Stimulated activated CD8-positive, alpha-beta memory T cell treated with anti-CD3 and anti-CD28 coated beads, Interleukin-15, amount 100 ng/mL, for 24 hours (primary cell): ENCODE measurements around the gene ABCG8.

Experiments used
- DNase-seq: peaks from one replicate; pipeline ENCODE4 v3.0.0-alpha.2; 2020; ENCODE audit warnings: low read depth

ABCG8 gene

GRCh38 chr2:43826305-43827250 is 12.2 kb upstream of the ABCG8 start:
- no peak for DNase-seq

- DNase-seq, result no peak
Measured at GRCh38 chr2:43831543-43832294, 7.1 kb upstream of the ABCG8 start.

GRCh38 chr2:43832457-43832856 is 6.3 kb upstream of the ABCG8 start:
- DNase-seq, result no peak

GRCh38 chr2:43837033-43837432 is 1.7 kb upstream of the ABCG8 start:
- no peak for DNase-seq

GRCh38 chr2:43837831-43838559 is 776 bp upstream of the ABCG8 start:
- no peak for DNase-seq

- DNase-seq, result no peak
Measured at GRCh38 chr2:43839776-43840564, 1.2 kb downstream of the ABCG8 start.

GRCh38 chr2:43840965-43841364 is 2.2 kb downstream of the ABCG8 start:
- DNase-seq, result no peak

GRCh38 chr2:43841949-43842865 is 3.4 kb downstream of the ABCG8 start:
- no peak for DNase-seq

GRCh38 chr2:43842866-43843226 is 4.1 kb downstream of the ABCG8 start:
- DNase-seq, result no peak

- DNase-seq, result no peak
Measured at GRCh38 chr2:43845181-43845580, 6.4 kb downstream of the ABCG8 start.

- DNase-seq, result no peak
Measured at GRCh38 chr2:43846140-43846793, 7.5 kb downstream of the ABCG8 start.

- DNase-seq, result no peak
Measured at GRCh38 chr2:43848214-43848613, 9.4 kb downstream of the ABCG8 start.

GRCh38 chr2:43851011-43851980 is 12.5 kb downstream of the ABCG8 start:
- DNase-seq, result no peak

- no peak for DNase-seq
Measured at GRCh38 chr2:43852196-43852730, 13.5 kb downstream of the ABCG8 start.

- DNase-seq, result no peak
Measured at GRCh38 chr2:43853141-43854081, 14.6 kb downstream of the ABCG8 start.

GRCh38 chr2:43854671-43855070 is 15.9 kb downstream of the ABCG8 start:
- DNase-seq, result no peak

- DNase-seq, result no peak
Measured at GRCh38 chr2:43855292-43855691, 16.5 kb downstream of the ABCG8 start.
